HG03039 (cell line): ENCODE results near the gene ITIH2.
"Not testable (repeated sequence)": the region's sequence is repeated elsewhere in the genome, so short reads cannot be mapped to it uniquely, and the experiment has no call there.

Experiments
- ATAC-seq: cut with Tn5 transposase; IDR thresholded peaks from one replicate; pipeline ENCODE4 v1.9.1; 2021; ENCODE audit warnings: mild to moderate bottlenecking, moderate library complexity; ENCODE audit not compliant: unreplicated experiment

The ITIH2 gene

DNA sequence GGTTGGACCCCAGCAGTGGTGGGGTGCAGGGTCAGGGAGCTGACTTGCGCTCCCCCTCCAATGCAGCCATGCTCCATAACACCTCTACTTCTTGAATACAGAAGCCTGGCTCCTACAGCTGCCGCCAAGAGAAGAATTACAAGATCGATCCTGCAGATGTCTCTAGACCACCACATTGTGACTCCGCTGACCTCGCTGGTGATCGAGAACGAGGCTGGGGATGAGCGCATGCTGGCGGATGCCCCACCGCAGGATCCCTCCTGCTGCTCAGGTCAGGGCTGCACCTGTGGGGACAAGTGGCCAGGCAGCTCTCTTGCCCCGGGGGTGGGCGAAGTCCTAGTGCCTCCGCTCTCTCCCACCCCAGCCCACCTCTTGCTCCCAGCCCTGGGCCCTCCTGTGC lies 31.7 kb downstream of the ITIH2 start:
- no peak for ATAC-seq

DNA sequence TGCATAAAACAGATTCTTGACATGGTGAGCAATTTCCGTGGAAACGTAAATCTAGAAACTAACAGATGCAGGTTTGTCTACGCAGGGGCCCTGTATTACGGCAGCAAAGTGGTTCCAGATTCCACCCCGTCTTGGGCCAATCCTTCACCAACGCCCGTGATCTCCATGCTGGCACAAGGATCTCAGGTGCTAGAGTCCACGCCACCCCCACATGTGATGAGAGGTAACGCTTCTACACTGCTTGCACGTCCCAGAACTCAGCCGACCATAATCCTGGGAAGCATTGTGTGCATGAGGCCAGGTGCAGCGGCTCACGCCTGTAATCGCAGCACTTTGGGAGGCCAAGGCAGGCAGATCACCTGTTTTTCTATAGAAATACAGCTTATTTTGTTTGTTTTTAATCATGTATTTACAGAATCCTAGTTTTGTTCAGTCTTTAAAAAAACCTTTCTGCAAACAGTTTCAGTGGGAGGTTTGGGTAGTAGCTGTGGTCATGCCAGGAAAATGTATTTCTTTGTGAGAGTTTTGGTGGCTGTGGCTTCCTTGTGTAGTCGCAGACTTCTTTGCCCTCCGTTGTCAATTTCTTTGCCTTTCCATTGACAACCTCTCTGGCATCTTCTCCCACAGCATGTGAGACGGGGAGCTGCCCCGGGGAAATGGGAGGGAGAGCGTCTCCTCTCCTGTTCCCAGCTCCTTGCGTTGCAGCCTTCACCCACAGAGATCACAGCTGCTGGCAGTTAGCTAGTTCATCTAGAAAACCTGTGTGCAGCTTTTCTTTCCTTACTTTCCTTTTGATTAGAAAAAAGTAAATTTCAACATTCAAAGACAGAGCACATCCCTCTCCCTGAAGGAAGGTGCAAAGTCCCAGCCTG lies 35.7 kb downstream of the ITIH2 start:
- ATAC-seq, result no peak

DNA sequence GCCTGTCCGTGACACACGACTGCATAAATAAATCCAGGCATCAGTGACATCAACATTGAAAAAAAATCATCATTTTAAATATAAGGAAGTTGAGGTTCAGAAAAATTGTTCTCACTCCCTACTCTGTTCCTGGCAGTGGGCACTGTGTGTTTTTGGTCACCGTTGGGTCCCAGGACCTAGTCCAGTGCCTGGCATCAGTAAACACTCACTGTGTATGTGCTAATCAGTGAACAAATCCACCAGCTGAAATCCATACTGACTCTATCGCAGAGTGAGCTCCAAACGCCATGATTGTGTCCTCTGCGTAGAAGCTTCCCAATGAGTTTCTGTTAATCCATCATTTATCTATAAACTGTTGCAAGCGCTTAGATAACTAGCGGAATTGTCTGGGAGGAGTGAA lies 41.2 kb downstream of the ITIH2 start:
- no peak for ATAC-seq

DNA sequence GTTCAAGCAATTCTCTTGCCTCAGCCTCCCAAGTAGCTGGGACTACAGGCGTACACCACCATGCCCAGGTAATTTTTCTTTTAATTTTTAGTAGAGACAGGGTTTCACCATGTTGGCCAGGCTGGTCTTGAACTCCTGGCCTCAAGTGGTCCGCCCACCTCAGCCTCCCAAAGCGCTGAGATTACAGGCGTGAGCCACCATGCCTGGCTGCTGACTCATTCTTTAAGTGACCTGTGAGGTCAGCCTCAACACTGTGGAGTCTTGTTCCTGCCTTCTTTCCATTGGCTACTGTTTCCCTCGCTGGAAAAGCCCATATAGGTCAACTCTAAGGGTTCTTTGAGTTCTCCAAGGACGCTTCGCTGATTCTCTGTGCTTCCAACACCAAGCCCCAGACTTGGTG lies 45.5 kb downstream of the ITIH2 start:
- not testable (repeated sequence) for ATAC-seq

DNA sequence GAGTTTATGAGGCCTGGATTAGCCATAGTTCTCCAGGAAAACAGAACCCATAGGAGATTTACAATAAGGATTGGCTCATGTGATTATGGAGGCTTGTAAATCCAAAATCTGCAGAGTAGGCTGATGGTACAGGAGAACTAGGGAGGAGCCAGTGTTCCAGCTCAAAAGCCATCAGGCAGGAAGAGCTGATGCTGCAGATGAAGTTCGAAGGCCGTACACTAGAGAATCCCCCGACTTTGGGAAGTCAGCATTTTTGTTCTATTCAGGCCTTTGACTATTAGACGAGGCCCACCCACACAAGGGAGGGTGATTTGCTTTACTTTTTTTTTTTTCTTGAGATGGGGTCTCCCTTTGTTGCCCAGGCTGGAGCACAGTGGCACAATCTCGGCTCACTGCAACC lies 47.1 kb downstream of the ITIH2 start:
- ATAC-seq, result no peak

DNA sequence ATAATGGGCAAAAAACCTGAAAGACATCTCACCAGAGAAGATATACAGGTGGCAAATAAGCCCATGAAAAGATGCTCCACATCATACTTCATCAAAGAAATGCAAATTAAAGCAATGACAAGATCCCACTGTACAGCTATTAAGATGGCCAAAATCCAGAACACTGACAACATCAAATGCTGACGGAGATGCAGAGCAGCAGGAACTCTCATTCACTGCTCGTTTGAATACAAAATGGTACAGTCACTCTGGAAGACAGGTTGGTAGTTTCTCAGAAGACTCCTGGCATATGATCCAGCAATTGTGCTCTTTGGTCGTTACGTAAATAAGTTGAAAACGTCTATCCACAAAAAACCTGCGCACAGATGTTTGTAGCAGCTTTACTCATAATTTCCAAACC lies 49.1 kb downstream of the ITIH2 start:
- no peak for ATAC-seq

DNA sequence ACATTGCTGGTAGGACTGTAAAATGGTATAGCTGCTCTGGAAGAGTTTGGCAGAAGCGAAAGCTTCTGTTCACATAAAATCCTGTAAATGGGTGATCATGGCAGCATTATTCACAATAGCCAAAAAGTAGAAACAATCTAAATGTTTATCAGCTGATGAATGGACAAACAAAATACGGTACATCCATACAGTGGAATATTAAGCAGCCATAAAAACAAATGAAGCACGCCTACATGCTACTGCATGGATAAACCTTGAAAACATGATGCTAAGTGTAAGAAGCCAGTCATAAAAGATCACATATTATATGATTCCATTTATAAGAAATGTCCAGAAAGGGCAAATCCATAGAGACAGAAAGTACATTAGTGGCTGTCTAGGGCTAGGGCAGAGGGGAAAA lies 52.0 kb downstream of the ITIH2 start:
- ATAC-seq, result no peak

DNA sequence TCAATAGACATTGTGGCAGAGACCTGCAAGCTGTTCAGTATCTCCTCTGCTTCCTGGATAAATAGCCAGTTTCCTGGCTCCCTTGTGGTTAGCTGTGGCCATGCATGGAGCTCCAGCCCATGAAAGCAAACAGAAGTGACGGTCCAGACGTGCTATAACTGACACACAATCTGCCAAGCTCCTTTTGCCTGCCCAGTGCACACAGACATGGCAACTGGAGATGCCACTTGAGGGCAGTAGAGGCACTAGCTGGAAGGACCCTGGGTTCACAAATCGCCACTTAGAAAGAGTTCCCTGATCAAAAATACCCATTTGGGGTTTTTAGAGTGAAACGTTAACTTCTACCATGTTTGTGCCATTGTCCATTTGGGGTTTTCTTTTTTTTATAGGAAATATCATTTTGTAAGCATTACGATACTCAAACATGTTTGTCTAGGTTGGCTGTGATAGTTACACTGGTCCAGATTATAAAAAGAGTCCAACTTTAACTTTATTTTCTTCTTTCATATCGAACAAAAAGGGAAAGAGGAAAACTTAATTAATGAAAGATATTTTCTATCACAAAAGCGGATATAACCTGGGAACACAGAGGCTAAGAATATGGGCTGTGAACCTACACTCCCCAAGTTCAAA lies 53.4 kb downstream of the ITIH2 start:
- ATAC-seq, result no peak

DNA sequence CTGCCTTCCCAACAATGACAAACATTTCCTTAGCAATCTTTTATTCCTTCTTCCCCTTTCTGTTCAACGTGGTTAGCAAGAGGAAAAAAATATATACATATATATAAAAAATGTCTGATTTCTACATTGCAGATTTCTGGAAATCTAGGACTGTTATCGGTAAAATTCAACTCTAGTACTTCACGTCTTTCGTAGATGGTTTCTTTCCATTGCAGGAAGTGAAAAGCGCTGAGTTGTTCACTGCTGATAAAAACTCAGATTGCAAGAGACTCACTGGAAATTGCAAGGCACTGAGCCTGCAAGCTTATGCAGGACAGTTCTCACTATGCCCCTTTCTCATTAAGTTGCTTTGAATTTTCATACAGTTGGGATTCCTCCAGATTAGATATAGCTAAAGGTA lies 60.8 kb downstream of the ITIH2 start:
- ATAC-seq, result no peak

DNA sequence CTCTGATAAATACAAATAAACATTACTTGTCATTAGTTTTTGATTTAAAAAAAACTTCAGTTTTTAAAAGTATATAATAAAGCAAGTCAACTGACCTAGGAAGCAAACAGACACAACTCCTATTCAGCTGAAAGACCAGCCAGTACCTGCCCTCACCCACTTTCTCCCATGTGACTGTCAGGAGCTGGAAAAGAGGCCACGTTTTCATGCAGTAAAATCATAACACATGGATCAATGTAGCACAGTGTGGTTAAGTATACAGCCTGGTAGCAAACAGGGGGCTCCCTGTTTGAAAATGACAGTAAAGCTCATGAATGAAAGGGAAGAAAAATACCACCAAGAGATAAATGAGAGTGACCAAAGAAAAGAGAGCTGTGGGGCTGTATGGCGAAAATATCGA lies 63.1 kb downstream of the ITIH2 start:
- ATAC-seq, result no peak

DNA sequence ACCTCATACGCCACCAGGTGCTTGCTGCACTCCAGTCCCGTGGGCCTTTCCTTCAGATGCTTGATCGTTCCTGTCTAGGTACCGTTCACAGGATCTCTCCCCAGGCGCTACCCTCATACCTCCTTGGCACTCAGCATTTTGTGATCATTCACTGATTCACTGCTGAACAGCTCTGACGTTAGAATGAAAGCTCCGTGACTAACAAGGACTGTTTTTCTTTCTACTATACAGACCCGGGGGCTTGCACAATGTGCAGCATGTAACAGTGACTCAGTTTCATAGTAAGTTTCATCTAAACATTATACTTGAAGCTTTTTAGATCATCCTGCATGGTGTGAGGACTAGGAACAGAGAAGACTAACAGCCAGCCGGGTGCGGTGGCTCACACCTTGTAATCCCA lies 64.1 kb downstream of the ITIH2 start:
- ATAC-seq, result no peak

DNA sequence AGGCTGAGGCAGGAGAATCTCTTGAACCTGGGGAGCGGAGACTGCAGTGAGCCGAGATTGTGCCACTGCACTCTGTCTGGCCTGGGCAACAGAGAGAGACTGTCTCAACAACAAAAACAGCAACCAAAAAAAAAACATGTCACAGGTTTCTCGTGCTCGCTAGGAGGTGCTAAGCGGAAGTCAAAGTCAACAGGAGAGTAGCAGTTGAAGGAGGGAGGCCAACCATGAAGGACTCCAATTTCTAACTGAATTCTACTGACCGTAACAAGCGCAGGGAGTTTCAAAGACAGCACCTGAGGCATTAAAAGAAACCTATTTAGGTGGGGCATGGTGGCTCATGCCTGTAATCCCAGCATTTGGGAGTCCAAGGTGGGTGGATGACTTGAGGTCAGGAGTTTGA lies 65.3 kb downstream of the ITIH2 start:
- ATAC-seq, result no peak

DNA sequence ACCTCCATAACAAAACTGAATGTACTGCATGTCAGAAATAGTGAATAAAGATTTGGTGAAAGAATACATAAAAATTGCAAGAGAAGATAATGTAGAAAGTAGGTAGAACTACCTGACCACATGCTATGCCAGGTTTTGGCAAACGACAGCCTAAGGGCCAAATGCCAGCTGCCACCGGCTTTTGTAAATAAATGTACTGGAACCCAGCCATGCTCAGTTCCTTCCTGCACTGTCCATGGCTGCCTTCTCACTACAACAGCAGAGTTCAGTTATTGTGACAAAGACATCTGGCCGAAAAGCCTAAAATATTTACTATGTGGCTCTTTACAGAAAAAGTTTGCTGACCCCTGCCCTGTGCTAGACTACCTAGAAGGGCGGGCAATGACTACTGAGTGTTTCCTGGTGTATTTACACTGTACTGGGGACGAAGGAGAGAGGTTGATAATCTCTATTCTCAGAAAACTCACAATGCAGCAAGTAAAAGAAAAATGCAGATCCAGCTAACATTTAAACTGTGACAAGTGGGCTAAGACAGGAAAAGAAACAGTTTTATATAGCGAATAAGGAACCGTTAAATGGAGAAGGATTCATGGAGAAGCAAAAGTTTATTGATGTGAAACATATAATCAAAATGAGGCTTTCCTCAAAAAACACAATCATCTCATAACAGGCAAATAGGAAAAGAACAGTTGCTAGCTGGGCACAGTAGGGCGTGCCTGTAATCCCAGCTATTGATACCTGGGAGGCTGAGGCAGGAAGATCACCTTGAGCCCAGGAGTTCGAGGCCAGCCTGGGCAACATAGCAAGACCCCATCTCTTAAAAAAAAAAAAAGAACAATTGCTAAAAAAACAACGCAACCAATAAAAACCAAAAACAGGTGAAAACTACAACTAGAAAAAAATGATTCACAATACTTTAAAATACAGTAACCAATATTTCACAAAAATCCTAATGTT lies 71.0 kb downstream of the ITIH2 start:
- no peak for ATAC-seq

DNA sequence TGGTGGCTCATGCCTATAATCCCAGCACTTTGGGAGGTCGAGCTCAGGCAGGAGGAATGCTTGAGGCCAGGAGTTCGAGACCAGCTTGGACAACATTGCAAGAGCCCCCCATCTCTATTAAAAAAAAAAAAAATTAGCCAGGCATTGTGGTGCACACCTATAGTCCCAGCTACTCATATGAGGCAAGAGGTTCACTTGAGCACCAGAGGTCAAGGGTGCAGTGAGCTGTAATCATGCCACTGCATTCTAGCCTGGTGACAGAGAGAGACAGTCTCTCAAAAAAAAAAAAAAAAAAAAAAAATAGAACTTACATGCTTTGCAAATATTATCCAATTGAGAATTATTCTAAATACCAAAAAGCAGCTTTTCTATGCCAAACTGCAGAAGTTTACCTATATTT lies 73.7 kb downstream of the ITIH2 start:
- no peak for ATAC-seq

DNA sequence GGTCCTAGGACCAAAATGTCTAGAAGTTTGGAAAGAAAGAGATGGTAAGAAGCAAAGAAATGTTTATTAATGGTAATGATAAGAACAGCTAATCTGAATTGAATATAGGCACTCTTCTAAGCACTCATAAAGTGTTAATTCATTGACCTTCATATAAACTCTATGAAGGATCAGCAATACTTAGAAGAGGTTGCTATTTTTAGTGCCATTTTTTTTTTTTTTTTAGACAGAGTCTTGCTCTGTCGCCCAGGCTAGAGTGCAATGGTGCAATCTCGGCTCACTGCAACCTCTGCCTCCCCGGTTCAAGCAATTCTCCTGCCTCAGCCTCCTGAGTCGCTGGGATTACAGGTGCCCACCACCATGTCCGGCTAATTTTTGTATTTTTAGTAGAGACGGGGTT lies 79.1 kb downstream of the ITIH2 start:
- ATAC-seq, result not testable (repeated sequence)

DNA sequence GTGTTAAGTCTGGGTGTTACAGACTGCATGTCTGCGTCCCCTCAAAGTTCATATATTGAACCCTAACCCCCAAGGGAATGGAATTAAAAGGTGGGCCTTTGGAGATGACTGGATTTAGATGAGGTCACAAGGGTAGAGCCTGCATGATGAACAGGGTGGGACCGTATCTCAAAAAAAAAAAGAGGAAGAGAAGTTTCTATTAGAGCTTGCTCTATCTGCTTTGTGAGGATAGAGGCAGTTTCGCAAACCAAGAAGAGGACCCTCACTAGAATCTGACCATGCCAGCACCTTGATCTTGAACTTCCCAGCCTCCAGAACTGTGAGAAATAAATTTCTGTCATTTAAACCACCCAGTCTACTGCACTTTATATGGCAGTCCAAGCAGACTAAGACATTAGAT lies 83.3 kb downstream of the ITIH2 start:
- no peak for ATAC-seq

DNA sequence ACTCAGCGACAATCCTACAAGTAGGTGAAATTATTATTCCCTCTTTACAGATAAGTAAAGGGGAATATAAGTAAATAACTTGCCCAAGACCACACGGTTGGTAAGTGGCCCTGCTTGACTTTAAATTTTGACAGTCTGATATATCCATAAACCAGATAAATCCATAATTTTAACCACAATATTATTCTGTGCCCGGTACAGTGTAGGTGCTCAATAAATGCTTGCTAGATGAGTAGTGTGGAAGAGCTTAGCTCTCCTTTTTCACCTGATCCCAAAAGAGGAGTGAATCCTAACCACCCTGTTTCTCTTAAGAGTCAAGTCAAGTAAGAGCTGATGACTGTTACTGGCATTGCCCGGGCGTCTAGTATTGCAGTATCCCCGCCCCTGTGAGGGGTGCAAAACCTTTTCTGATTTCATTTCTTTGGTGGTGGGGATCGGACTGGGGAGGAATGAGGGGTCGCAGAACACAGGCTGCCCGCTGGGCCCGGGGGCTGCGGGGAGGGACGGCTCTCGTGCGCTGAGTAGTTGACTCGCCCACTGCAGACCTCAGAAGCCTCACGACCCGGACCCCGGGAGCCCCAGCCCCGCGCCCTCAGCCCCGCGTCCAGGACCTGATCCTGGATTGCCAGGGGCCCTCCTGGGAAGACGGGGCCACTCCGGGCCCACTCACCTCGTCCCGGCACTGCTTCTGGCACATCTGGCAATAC lies 84.2 kb downstream of the ITIH2 start:
- ATAC-seq, result peak; percentile 10

DNA sequence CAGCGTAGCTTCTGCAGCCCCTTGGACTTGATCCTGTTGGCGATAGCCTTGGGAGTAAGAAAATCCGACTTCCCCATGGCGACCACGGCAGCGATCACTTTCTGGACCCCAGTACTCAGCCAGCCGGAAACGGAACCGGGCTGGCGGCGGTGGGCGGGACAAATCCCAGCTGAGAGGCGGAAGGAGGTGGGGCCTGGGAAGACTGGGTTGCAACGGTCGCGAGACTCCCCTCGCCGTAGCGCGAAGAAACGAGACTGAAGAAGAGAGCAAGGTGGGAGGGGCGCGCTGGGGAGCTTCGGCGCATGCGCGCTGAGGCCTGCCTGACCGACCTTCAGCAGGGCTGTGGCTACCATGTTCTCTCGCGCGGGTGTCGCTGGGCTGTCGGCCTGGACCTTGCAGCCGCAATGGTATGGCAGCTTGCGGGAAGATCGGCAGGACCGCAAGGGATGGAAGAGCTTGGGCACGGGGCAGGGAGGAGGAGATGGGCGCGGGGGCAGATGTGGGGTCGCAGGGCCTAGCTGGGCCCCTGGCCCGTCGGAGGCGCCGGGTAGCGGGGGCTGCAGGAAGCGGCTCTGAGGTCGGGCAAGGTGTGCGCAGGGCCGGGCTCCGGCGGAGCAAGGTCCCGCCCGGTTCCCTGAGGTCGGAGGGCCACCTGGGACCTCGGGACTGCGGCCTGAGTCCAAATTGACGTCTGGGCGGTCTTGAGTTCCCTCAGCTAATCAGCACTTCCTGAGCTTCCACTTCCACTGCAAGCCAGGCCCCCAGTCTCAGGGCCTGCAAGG lies 84.9 kb downstream of the ITIH2 start, which contains the start of the genes ATP5F1C and KIN:
ATP5F1C (plus strand) TSS at position 321 of the 782 bp plus-strand sequence; CDS start at position 352, 31 bp downstream.
KIN (minus strand) TSS at position 137 of the 782 bp plus-strand sequence; CDS start at position 77, 60 bp downstream.
- peak; percentile 94 for ATAC-seq

DNA sequence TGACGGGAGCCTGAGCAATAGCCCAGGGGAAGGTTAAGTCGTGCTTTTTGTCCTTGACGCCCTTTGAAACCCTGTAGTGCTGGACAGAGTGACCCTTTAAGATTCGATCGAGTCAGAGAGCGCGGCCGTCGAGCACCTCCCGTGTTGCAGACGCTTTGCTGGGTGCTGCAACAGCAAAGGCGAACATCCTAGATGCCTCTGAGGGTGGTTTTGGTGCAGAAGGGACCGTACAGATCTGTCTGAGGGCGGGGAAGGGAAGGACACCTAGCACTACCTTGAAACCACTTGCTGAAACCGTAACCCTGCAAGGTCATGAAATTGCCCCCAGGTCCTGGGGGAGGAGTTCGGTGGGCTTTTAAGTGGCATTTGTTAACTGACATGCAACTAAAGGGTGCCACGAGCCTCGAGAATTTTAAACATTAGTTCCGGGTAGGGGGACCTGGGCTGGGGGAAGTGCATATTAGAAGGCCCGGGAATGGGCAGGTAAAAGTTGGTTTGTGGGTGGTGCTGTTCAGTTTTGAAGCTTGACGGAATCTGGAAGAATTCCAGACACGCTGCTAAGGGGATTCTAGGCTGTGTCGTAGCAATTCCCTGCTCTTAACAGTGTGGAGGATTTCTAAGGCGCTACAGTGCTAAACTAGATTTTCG lies 85.6 kb downstream of the ITIH2 start:
- peak; percentile 6 for ATAC-seq
